Fibroblast of lung (primary cell): ENCODE data around the gene RUFY1. TPM values are rescaled to one million over a fixed set of nuclear protein-coding genes. Genes with fewer than 3 reads are reported as not detected.

Source experiments
- DNase-seq, 2 donors: peaks; one replicate each; pipeline versions ENCODE4 v3.0.0 to v3.0.0-alpha.2; 2010; ENCODE audit warnings: low read depth in 2 of 2
- H2AFZ ChIP-seq: 2 replicates; pipeline ENCODE4 v1.5.1; 2012; ENCODE audit warnings: low read length, control low read depth, inconsistent platforms
- H3K27ac ChIP-seq: 2 replicates; pipeline ENCODE4 v1.5.1; 2011; ENCODE audit warnings: low read length, control low read depth; ENCODE audit not compliant: insufficient read depth
- H3K27me3 ChIP-seq: 2 replicates; pipeline ENCODE4 v1.5.1; 2011; ENCODE audit warnings: mild to moderate bottlenecking, low read length; ENCODE audit not compliant: control insufficient read depth, insufficient read depth
- H3K36me3 ChIP-seq: 2 replicates; pipeline ENCODE4 v1.5.1; 2011; ENCODE audit warnings: low read length; ENCODE audit not compliant: control insufficient read depth, insufficient read depth
- H3K4me1 ChIP-seq: 2 replicates; pipeline ENCODE4 v1.5.1; 2011; ENCODE audit warnings: low read length; ENCODE audit not compliant: control insufficient read depth, insufficient read depth; ENCODE audit errors: extremely low read depth
- H3K4me2 ChIP-seq: 2 replicates; pipeline ENCODE4 v1.5.1; 2011; ENCODE audit warnings: low read length, control low read depth; ENCODE audit not compliant: insufficient read depth; ENCODE audit errors: extremely low read depth
- H3K4me3 ChIP-seq, 4 experiments: fragments of 200-600 bp in 1 of 4; sonication (generic) in 1 of 4; replicated peaks in 1 of 4; 2 replicates each; pipeline ENCODE4 v1.5.1; 2011 to 2016; ENCODE audit warnings: low read length in 4 of 4, low read depth in 3 of 4, mild to moderate bottlenecking in 3 of 4, control low read depth in 2 of 4, inconsistent platforms in 1 of 4, mixed read lengths in 1 of 4; ENCODE audit not compliant: insufficient read depth in 1 of 4; ENCODE audit errors: control extremely low read depth in 1 of 4
- H3K79me2 ChIP-seq: 2 replicates; pipeline ENCODE4 v1.5.1; 2012; ENCODE audit warnings: mild to moderate bottlenecking, low read length, inconsistent platforms; ENCODE audit not compliant: control insufficient read depth, insufficient read depth
- H3K9ac ChIP-seq: 2 replicates; pipeline ENCODE4 v1.5.1; 2011; ENCODE audit warnings: mild to moderate bottlenecking, low read length, control low read depth; ENCODE audit not compliant: insufficient read depth
- H3K9me3 ChIP-seq: 2 replicates; pipeline ENCODE4 v1.5.1; 2012; ENCODE audit warnings: low read depth, low read length; ENCODE audit not compliant: control insufficient read depth, insufficient read depth
- H4K20me1 ChIP-seq: 2 replicates; pipeline ENCODE4 v1.5.1; 2011; ENCODE audit warnings: low read length; ENCODE audit not compliant: control insufficient read depth, insufficient read depth; ENCODE audit errors: extremely low read depth
- EZH2 ChIP-seq: IDR thresholded peaks from 2 replicates; pipeline ENCODE4 v1.5.1; 2012; ENCODE audit warnings: low read length, control low read depth, mild to moderate bottlenecking; ENCODE audit errors: missing control alignments
- polyA plus RNA-seq, 2 donors: library from polyadenylated mRNA; depleted of rRNA in 1 of 2; stranded (reverse) in 1 of 2; unstranded in 1 of 2; fragments of >200 nt; gene quantifications; 2 replicates each; pipeline ENCODE4 v1.2.1, GENCODE V29; 2011 to 2012; ENCODE audit warnings: missing spikeins in 1 of 2
- total RNA-seq: library from RNA; depleted of rRNA; stranded (reverse); fragments of >200 nt; gene quantifications from 2 replicates; pipeline ENCODE4 v1.2.1, GENCODE V29; 2014
- TF ChIP-seq, protein P1 (sequence below), 2 donors: IDR thresholded peaks in 1 of 2; conservative IDR thresholded peaks in 1 of 2; 1 replicate in 1 of 2; 2 replicates in 1 of 2; pipeline ENCODE4 v1.5.1; 2011 to 2012; ENCODE audit warnings: low read length in 2 of 2, control low read depth in 1 of 2, inconsistent platforms in 1 of 2, low read depth in 1 of 2, mild to moderate bottlenecking in 1 of 2

Gene RUFY1
- total and polyA plus RNA-seq, 2 donors (not counting 1 experiment from before 2014, with no cell fraction given) = 32.8 to 77.8 TPM

DNA sequence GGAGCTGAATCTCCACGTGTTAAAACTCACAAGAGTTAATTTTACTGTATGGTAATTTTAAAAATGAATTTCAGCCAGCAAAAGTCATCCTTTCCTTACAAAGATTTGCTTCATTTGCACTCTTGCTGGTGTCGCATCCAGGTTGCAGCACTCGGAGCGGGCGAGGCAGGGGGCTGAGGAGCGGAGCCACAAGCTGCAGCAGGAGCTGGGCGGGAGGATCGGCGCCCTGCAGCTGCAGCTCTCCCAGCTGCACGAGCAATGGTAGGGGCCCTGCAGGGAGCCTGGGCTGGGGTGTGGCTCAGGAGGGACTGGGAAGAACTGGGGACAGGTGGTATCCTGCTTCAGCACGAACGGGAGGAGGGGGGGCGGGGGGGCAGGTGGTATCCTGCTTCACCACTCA, 46.1 kb downstream of the RUFY1 start:
- no peaks in the 10 kb centered on the region for H3K27me3 ChIP-seq
- no peaks in the 10 kb centered on the region for H3K79me2 ChIP-seq
- H4K20me1 ChIP-seq = no peaks in the 10 kb centered on the region
- no peak overlapping the region for H3K27ac ChIP-seq
- no peak overlapping the region for H3K9ac ChIP-seq
- H3K4me2 ChIP-seq = no peak overlapping the region
- no peak overlapping the region for H2AFZ ChIP-seq
- no peak for DNase-seq
- TF ChIP-seq, protein P1, sequence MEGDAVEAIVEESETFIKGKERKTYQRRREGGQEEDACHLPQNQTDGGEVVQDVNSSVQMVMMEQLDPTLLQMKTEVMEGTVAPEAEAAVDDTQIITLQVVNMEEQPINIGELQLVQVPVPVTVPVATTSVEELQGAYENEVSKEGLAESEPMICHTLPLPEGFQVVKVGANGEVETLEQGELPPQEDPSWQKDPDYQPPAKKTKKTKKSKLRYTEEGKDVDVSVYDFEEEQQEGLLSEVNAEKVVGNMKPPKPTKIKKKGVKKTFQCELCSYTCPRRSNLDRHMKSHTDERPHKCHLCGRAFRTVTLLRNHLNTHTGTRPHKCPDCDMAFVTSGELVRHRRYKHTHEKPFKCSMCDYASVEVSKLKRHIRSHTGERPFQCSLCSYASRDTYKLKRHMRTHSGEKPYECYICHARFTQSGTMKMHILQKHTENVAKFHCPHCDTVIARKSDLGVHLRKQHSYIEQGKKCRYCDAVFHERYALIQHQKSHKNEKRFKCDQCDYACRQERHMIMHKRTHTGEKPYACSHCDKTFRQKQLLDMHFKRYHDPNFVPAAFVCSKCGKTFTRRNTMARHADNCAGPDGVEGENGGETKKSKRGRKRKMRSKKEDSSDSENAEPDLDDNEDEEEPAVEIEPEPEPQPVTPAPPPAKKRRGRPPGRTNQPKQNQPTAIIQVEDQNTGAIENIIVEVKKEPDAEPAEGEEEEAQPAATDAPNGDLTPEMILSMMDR (conservative IDR thresholded peaks at IDR 0.05 in 1 of 2, IDR thresholded peaks at IDR 0.05 in 1 of 2; ENCODE audit: low read depth in 1 of 2, low read length in 2 of 2) = no peak
- TF ChIP-seq EZH2 = no peak
- no peaks in the 10 kb centered on the region for H3K4me1 ChIP-seq
- H3K36me3 ChIP-seq = peaks cover 15% of the 10 kb centered on the region
- H3K4me3 ChIP-seq = no peak overlapping the region
- no peaks in the 10 kb centered on the region for H3K9me3 ChIP-seq

DNA sequence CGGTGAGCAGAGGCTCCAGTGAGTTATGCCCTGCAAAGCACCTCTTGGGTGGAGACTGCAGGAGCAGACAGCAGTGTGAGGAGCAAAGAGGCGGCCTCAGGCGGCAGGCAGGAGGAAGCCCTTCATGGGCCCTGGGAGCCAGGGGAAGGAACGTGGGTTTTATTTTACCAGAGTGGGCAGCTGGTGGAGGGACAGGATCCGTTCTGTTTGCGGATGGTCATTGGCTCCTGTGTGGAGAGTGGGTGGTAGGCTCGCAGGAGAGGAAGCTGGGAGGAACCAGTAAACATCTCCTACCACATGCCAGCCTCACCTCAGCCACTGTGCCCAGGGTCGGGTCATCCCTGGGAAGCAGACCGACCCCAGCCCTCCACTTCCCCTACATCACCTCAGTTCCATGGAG, 48.7 kb downstream of the RUFY1 start:
- no peak overlapping the region for H3K4me3 ChIP-seq
- H3K9me3 ChIP-seq = no peaks in the 10 kb centered on the region
- peaks cover 24% of the 10 kb centered on the region for H3K36me3 ChIP-seq
- no peaks in the 10 kb centered on the region for H4K20me1 ChIP-seq
- H3K4me2 ChIP-seq = no peak overlapping the region
- H3K79me2 ChIP-seq = no peaks in the 10 kb centered on the region
- no peak for TF ChIP-seq EZH2
- TF ChIP-seq, protein P1 (conservative IDR thresholded peaks at IDR 0.05 in 1 of 2, IDR thresholded peaks at IDR 0.05 in 1 of 2; ENCODE audit: low read depth in 1 of 2, low read length in 2 of 2) = no peak
- H3K27me3 ChIP-seq = no peaks in the 10 kb centered on the region
- H3K27ac ChIP-seq = no peak overlapping the region
- no peak for DNase-seq
- no peak overlapping the region for H3K9ac ChIP-seq
- no peaks in the 10 kb centered on the region for H3K4me1 ChIP-seq
- H2AFZ ChIP-seq = no peak overlapping the region

DNA sequence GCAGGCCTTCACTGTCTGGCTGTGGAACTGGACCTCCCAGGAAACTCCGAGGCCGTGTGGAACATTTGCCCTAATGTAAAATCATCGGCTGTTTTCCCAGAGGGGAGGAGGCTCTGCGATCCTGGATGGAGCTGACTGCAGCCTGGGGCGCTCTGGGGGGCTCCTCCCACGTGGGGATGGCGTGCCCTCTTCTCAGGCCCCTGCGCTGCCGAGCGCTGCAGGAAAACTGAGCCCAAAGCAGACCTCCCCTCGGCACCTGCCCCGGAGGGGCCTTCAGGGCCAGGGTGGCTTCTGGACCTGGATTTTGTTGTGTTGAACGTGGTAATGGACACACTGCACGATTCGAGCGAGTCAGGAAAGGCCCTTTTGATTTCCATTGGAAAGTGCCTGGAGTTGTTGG, 49.2 kb downstream of the RUFY1 start:
- no peak for DNase-seq
- no peaks in the 10 kb centered on the region for H3K27me3 ChIP-seq
- H3K27ac ChIP-seq = no peak overlapping the region
- H3K79me2 ChIP-seq = no peaks in the 10 kb centered on the region
- no peak overlapping the region for H3K9ac ChIP-seq
- H3K4me2 ChIP-seq = no peak overlapping the region
- H3K4me1 ChIP-seq = no peaks in the 10 kb centered on the region
- H3K4me3 ChIP-seq = no peak overlapping the region
- TF ChIP-seq, protein P1 (conservative IDR thresholded peaks at IDR 0.05 in 1 of 2, IDR thresholded peaks at IDR 0.05 in 1 of 2; ENCODE audit: low read depth in 1 of 2, low read length in 2 of 2) = no peak
- no peak for TF ChIP-seq EZH2
- H2AFZ ChIP-seq = no peak overlapping the region
- H4K20me1 ChIP-seq = no peaks in the 10 kb centered on the region
- H3K36me3 ChIP-seq = peaks cover 24% of the 10 kb centered on the region
- H3K9me3 ChIP-seq = no peaks in the 10 kb centered on the region
